ENCODE results near the gene GAS5. TPM values are rescaled to one million over a fixed set of nuclear protein-coding genes. Genes with fewer than 3 reads are reported as not detected.

GAS5 gene
- total and polyA plus RNA-seq, 9 of the 15 experiments (the other 6 are each of a cell fraction or from before 2014, with no cell fraction given) = 565 to 1,860 (median 1,006) TPM

- TF ChIP-seq VEZF1 (CRISPR knock-in tag; IDR thresholded peaks at IDR 0.05) (no peak), THRAP3 (IDR thresholded peaks at IDR 0.05; ENCODE audit: borderline replicate concordance) (peak; percentile 64; the same call in 1 of the 2 replicates), PHF8 (IDR thresholded peaks at IDR 0.05; ENCODE audit: borderline replicate concordance, low read length) (no peak), IRF9 (tag; IDR thresholded peaks at IDR 0.05) (no peak), USF2 (CRISPR knock-in tag; IDR thresholded peaks at IDR 0.05) (peak; percentile 47; the same call in 1 of the 2 replicates), OTX1 (CRISPR knock-in tag; IDR thresholded peaks at IDR 0.05) (no peak), MCM7 (IDR thresholded peaks at IDR 0.05) (no peak), NFE2L1 (tag; IDR thresholded peaks at IDR 0.05; ENCODE audit: borderline replicate concordance, low read depth) (no peak), HDAC6 (IDR thresholded peaks at IDR 0.05; ENCODE audit: low read depth, low read length) (no peak), ZNF512 (tag; IDR thresholded peaks at IDR 0.05) (no peak), ZNF592 (IDR thresholded peaks at IDR 0.05) (0 out of 2 replicates have a peak, but pooled peaks have one; percentile 48), CTCFL (IDR thresholded peaks at IDR 0.05; ENCODE audit: borderline replicate concordance, insufficient read depth, low read depth, low read length, poor library complexity, severe bottlenecking) (no peak), HDAC8 (tag; IDR thresholded peaks at IDR 0.05) (no peak), MED1 (CRISPR knock-in tag; IDR thresholded peaks at IDR 0.05; ENCODE audit: borderline replicate concordance) (no peak)
Observed at GRCh38 chr1:173870252-173871075, 2.7 kb upstream of the GAS5 start (continued).
